Fibroblast of pulmonary artery (primary cell): Measurements from ENCODE around the gene IGHMBP2.
"Not testable (repeated sequence)": the region's sequence is repeated elsewhere in the genome, so short reads cannot be mapped to it uniquely, and the experiment has no call there.

Experiments
- DNase-seq: peaks from one replicate; pipeline ENCODE4 v3.0.0-alpha.2; 2010; ENCODE audit warnings: low read depth
- H3K4me3 ChIP-seq: replicated peaks from 2 replicates; pipeline ENCODE4 v1.5.1; 2011; ENCODE audit warnings: low read depth, mild to moderate bottlenecking, control low read depth, low read length, moderate library complexity
- TF ChIP-seq, protein P1 (sequence below): IDR thresholded peaks from 2 replicates; pipeline ENCODE4 v1.5.1; 2011; ENCODE audit warnings: mild to moderate bottlenecking, control low read depth, low read length, inconsistent platforms; ENCODE audit errors: missing control alignments

The IGHMBP2 gene

DNA sequence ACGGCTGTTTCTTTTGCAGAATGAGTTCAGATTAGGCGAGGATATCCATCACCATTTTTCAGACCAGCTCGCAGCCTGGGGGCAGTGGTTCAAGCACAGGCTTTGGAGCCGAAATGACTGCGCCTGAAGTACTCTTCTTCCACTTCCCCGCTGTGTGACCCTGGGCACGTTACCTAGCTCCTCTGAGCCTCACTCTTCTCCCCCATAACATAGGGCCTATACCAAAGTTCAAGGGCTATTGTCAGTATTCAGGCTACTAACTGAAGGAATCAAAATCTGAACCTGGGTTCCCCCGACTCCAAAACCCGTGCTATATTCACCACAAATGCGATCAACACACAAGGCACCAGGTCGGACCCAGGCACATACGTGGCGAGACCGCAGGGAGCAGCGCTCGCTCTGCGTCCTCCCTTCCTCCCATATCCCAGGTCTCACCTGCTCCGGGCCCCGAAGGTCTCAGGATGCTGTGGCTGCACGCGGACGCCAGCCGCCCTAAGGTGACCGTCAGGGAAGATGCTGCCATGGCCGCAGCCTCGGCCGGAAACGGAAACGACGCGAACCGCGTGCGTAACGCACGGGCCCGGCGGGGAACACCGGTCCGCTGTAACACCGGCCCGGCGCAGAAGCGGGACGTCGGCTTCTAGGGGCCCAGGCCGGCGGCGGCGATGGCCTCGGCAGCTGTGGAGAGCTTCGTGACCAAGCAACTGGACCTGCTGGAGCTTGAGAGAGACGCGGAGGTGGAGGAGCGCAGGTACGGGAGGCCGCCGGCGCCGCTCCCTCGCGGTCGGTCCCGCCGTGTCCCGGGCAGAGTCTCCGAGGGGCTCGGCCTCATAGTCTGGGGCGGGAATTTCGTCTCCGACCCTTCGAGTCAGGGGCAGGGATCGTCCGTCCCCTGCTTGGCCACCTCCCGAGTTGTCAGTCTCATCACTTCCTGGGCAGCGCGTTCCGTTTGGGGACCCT lies at the start of gene IGHMBP2, which contains the start of gene MRPL21:
Gene IGHMBP2 (plus strand): TSS at position 604 of the 960 bp plus-strand sequence. CDS start 62 bp downstream, at position 666.
Gene MRPL21 (minus strand): TSS at position 545 of the 960 bp plus-strand sequence. CDS start 22 bp downstream, at position 523.
- H3K4me3 ChIP-seq = peak within 1 kb of the TSS; percentile 88
- peak; percentile 85 for DNase-seq
- TF ChIP-seq, protein P1, sequence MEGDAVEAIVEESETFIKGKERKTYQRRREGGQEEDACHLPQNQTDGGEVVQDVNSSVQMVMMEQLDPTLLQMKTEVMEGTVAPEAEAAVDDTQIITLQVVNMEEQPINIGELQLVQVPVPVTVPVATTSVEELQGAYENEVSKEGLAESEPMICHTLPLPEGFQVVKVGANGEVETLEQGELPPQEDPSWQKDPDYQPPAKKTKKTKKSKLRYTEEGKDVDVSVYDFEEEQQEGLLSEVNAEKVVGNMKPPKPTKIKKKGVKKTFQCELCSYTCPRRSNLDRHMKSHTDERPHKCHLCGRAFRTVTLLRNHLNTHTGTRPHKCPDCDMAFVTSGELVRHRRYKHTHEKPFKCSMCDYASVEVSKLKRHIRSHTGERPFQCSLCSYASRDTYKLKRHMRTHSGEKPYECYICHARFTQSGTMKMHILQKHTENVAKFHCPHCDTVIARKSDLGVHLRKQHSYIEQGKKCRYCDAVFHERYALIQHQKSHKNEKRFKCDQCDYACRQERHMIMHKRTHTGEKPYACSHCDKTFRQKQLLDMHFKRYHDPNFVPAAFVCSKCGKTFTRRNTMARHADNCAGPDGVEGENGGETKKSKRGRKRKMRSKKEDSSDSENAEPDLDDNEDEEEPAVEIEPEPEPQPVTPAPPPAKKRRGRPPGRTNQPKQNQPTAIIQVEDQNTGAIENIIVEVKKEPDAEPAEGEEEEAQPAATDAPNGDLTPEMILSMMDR = no peak

- H3K4me3 ChIP-seq = peak overlapping the region; percentile 53
- TF ChIP-seq, protein P1 = no peak
- DNase-seq = no peak
These were observed 49.3 kb upstream of the IGHMBP2 start for GRCh38 chr11:68854273-68854958.

GRCh38 chr11:68855205-68855981 lies 48.3 kb upstream of the IGHMBP2 start:
- peak overlapping the region; percentile 53 for H3K4me3 ChIP-seq
- TF ChIP-seq, protein P1 = peak; percentile 9
- DNase-seq = peak; percentile 63

- DNase-seq, H3K4me3 ChIP-seq: not testable (repeated sequence)
These were observed 47.2 kb upstream of the IGHMBP2 start for GRCh38 chr11:68856425-68857030.

- no peak overlapping the region for H3K4me3 ChIP-seq
- no peak for DNase-seq
- TF ChIP-seq, protein P1 = no peak
These were observed 46.6 kb upstream of the IGHMBP2 start for GRCh38 chr11:68857037-68857586.

GRCh38 chr11:68859123-68859522 lies 44.6 kb upstream of the IGHMBP2 start:
- DNase-seq = no peak
- H3K4me3 ChIP-seq = no peak overlapping the region
- TF ChIP-seq, protein P1 = no peak
